ENCODE results near the gene MEGF11. TPM values are rescaled to one million over a fixed set of nuclear protein-coding genes. Genes with fewer than 3 reads are reported as not detected.

The MEGF11 gene
- total RNA-seq, 1 experiment from 2014 or later = not detected

GRCh38 chr15:66038387-66039116, 215.0 kb downstream of the MEGF11 start:
- peaks cover 44% of the 10 kb centered on the region for H3K27me3 ChIP-seq (ENCODE audit: low read length)
- no peaks in the 10 kb centered on the region for H3K79me2 ChIP-seq (ENCODE audit: low read length)
- H3K4me1 ChIP-seq (ENCODE audit: insufficient read depth, low read length) = no peaks in the 10 kb centered on the region
- BruUV-seq (replicated peaks) = no TSS peak
- TF ChIP-seq, protein P1, sequence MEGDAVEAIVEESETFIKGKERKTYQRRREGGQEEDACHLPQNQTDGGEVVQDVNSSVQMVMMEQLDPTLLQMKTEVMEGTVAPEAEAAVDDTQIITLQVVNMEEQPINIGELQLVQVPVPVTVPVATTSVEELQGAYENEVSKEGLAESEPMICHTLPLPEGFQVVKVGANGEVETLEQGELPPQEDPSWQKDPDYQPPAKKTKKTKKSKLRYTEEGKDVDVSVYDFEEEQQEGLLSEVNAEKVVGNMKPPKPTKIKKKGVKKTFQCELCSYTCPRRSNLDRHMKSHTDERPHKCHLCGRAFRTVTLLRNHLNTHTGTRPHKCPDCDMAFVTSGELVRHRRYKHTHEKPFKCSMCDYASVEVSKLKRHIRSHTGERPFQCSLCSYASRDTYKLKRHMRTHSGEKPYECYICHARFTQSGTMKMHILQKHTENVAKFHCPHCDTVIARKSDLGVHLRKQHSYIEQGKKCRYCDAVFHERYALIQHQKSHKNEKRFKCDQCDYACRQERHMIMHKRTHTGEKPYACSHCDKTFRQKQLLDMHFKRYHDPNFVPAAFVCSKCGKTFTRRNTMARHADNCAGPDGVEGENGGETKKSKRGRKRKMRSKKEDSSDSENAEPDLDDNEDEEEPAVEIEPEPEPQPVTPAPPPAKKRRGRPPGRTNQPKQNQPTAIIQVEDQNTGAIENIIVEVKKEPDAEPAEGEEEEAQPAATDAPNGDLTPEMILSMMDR (conservative IDR thresholded peaks at IDR 0.05; ENCODE audit: low read depth, low read length) = no peak
- TF ChIP-seq EZH2 (IDR thresholded peaks at IDR 0.05; ENCODE audit: low read length, unreplicated experiment) (no peak), EZH2phosphoT487 (IDR thresholded peaks at IDR 0.05; ENCODE audit: borderline replicate concordance, low read length) (no peak)
- H3K27ac ChIP-seq (ENCODE audit: low read length) = no peak overlapping the region
- DNase-seq = no peak
- intact Hi-C loops (cut with micrococcal nuclease) = no loop called here
- no peaks in the 10 kb centered on the region for H3K9me3 ChIP-seq (ENCODE audit: low read length)
- no peaks in the 10 kb centered on the region for H4K20me1 ChIP-seq (ENCODE audit: low read length)
- ChIA-PET CTCF (no interaction called here), POLR2A (ENCODE audit: unreplicated experiment) (no interaction called here)
- ATAC-seq = no peak
- no peak overlapping the region for H3K9ac ChIP-seq (ENCODE audit: low read length)
- H3K4me3 ChIP-seq (ENCODE audit: low read length) = no peak overlapping the region
- no peak overlapping the region for H2AFZ ChIP-seq (ENCODE audit: low read length)
- no peaks in the 10 kb centered on the region for H3K36me3 ChIP-seq (ENCODE audit: low read depth, low read length)
- H3K9me2 ChIP-seq (replicated peaks; ENCODE audit: low read length) = no peaks in the 10 kb centered on the region
- no peaks in the 10 kb centered on the region for H3F3A ChIP-seq (ENCODE audit: low read length, unreplicated experiment)
- no peak overlapping the region for H3K4me2 ChIP-seq (ENCODE audit: low read length)

- ATAC-seq = no peak
- Histone ChIP-seq H2AFZ (ENCODE audit: low read length) (no peak overlapping the region), H3K4me1 (ENCODE audit: insufficient read depth, low read length) (no peaks in the 10 kb centered on the region), H3K36me3 (ENCODE audit: low read depth, low read length) (no peaks in the 10 kb centered on the region), H3K9ac (ENCODE audit: low read length) (no peak overlapping the region), H3K4me2 (ENCODE audit: low read length) (no peak overlapping the region), H4K20me1 (ENCODE audit: low read length) (no peaks in the 10 kb centered on the region), H3K79me2 (ENCODE audit: low read length) (no peaks in the 10 kb centered on the region), H3F3A (ENCODE audit: low read length, unreplicated experiment) (no peaks in the 10 kb centered on the region), H3K9me3 (ENCODE audit: low read length) (no peaks in the 10 kb centered on the region), H3K27ac (ENCODE audit: low read length) (no peak overlapping the region), H3K4me3 (ENCODE audit: low read length) (no peak overlapping the region), H3K27me3 (ENCODE audit: low read length) (peaks cover 44% of the 10 kb centered on the region), H3K9me2 (replicated peaks; ENCODE audit: low read length) (no peaks in the 10 kb centered on the region)
- TF ChIP-seq EZH2 (IDR thresholded peaks at IDR 0.05; ENCODE audit: low read length, unreplicated experiment) (no peak), EZH2phosphoT487 (IDR thresholded peaks at IDR 0.05; ENCODE audit: borderline replicate concordance, low read length) (no peak)
- TF ChIP-seq, protein P1 (conservative IDR thresholded peaks at IDR 0.05; ENCODE audit: low read depth, low read length) = no peak
- BruUV-seq (replicated peaks) = no TSS peak
- ChIA-PET POLR2A (ENCODE audit: unreplicated experiment) (no interaction called here), CTCF (no interaction called here)
- DNase-seq = no peak
- intact Hi-C loops (cut with micrococcal nuclease) = no loop called here
Observed at GRCh38 chr15:66036859-66037258, 216.7 kb downstream of the MEGF11 start.

GRCh38 chr15:66035901-66036300, 217.6 kb downstream of the MEGF11 start:
- no peaks in the 10 kb centered on the region for H4K20me1 ChIP-seq (ENCODE audit: low read length)
- H3K9me3 ChIP-seq (ENCODE audit: low read length) = no peaks in the 10 kb centered on the region
- no peak overlapping the region for H3K4me2 ChIP-seq (ENCODE audit: low read length)
- no peak for DNase-seq
- H3K9ac ChIP-seq (ENCODE audit: low read length) = no peak overlapping the region
- peaks cover 39% of the 10 kb centered on the region for H3K27me3 ChIP-seq (ENCODE audit: low read length)
- no TSS peak for BruUV-seq (replicated peaks)
- H3K27ac ChIP-seq (ENCODE audit: low read length) = no peak overlapping the region
- CTCF ChIA-PET = no interaction called here
- intact Hi-C loops (cut with micrococcal nuclease) = no loop called here
- H3F3A ChIP-seq (ENCODE audit: low read length, unreplicated experiment) = no peaks in the 10 kb centered on the region
- no peaks in the 10 kb centered on the region for H3K36me3 ChIP-seq (ENCODE audit: low read depth, low read length)
- H3K9me2 ChIP-seq (replicated peaks; ENCODE audit: low read length) = no peaks in the 10 kb centered on the region
- no peak for TF ChIP-seq EZH2 (IDR thresholded peaks at IDR 0.05; ENCODE audit: low read length, unreplicated experiment)
- no peak for TF ChIP-seq EZH2phosphoT487 (IDR thresholded peaks at IDR 0.05; ENCODE audit: borderline replicate concordance, low read length)
- TF ChIP-seq, protein P1 (conservative IDR thresholded peaks at IDR 0.05; ENCODE audit: low read depth, low read length) = no peak
- H3K79me2 ChIP-seq (ENCODE audit: low read length) = no peaks in the 10 kb centered on the region
- POLR2A ChIA-PET (ENCODE audit: unreplicated experiment) = no interaction called here
- no peak overlapping the region for H3K4me3 ChIP-seq (ENCODE audit: low read length)
- ATAC-seq = no peak
- no peak overlapping the region for H2AFZ ChIP-seq (ENCODE audit: low read length)
- H3K4me1 ChIP-seq (ENCODE audit: insufficient read depth, low read length) = no peaks in the 10 kb centered on the region
